WTC11 (cell line): ENCODE data around the gene ALK. TPM values are rescaled to one million over a fixed set of nuclear protein-coding genes. Genes with fewer than 3 reads are reported as not detected.

Experiments used
- ATAC-seq: fragments of 200-7000 bp; cut with Tn5 transposase; 2 replicates; pipeline ENCODE4 v1.10.0; 2021; ENCODE audit warnings: mild to moderate bottlenecking, moderate library complexity
- CTCF ChIA-PET: fragments of 300-600 bp; sonication (Branson Sonifier 250); formaldehyde crosslinking; loops from one replicate; lab custom pipeline; 2021; ENCODE audit warnings: antibody characterized with exemption; lab: Charles Lee
- POLR2A ChIA-PET: fragments of 350-600 bp; sonication (Branson Sonifier 250); formaldehyde crosslinking; loops from one replicate; lab custom pipeline; 2021; ENCODE audit warnings: antibody characterized with exemption; lab: Charles Lee
- DNase-seq: peaks from one replicate; pipeline ENCODE4 v3.0.0; 2021; ENCODE audit warnings: low spot score
- H3K27ac Mint-ChIP-seq: 2 replicates; pipeline ENCODE4 v1.8.0; 2021; ENCODE audit warnings: mixed read lengths
- H3K27me3 Mint-ChIP-seq: 2 replicates; pipeline ENCODE4 v1.8.0; 2021; ENCODE audit warnings: low read depth, mild to moderate bottlenecking, moderate library complexity, mixed read lengths
- H3K36me3 Mint-ChIP-seq: 2 replicates; pipeline ENCODE4 v1.8.0; 2021; ENCODE audit warnings: mixed read lengths
- H3K4me1 Mint-ChIP-seq: 2 replicates; pipeline ENCODE4 v1.8.0; 2022; ENCODE audit warnings: mixed read lengths
- H3K4me3 Mint-ChIP-seq: 2 replicates; pipeline ENCODE4 v1.8.0; 2021; ENCODE audit warnings: mild to moderate bottlenecking, moderate library complexity, mixed read lengths
- H3K9me3 Mint-ChIP-seq: 2 replicates; pipeline ENCODE4 v1.8.0; 2021; ENCODE audit warnings: mixed read lengths
- AFF4 ChIP-seq: sonication (generic); formaldehyde crosslinking; IDR thresholded peaks from 2 replicates; pipeline ENCODE4 v1.8.1; 2023; ENCODE audit warnings: mild to moderate bottlenecking, missing genetic modification reagents, borderline replicate concordance
- CREB1 ChIP-seq: sonication (generic); formaldehyde crosslinking; IDR thresholded peaks from 2 replicates; pipeline ENCODE4 v1.8.0; 2023; ENCODE audit warnings: mild to moderate bottlenecking, missing genetic modification reagents
- E2F5 ChIP-seq: sonication (generic); formaldehyde crosslinking; IDR thresholded peaks from 2 replicates; pipeline ENCODE4 v1.8.1; 2022; ENCODE audit warnings: mild to moderate bottlenecking, moderate library complexity, missing genetic modification reagents
- ELF4 ChIP-seq: sonication (generic); formaldehyde crosslinking; IDR thresholded peaks from 2 replicates; pipeline ENCODE4 v1.8.1; 2022; ENCODE audit warnings: low read depth, mild to moderate bottlenecking, moderate library complexity, missing genetic modification reagents
- ERG ChIP-seq: fragments of 250-450 bp; sonication (Bioruptor Pico); IDR thresholded peaks from 2 replicates; pipeline ENCODE4 v1.8.0; 2021; ENCODE audit warnings: mild to moderate bottlenecking
- GTF2I ChIP-seq: fragments of 250-450 bp; sonication (Bioruptor Pico); conservative IDR thresholded peaks from 2 replicates; pipeline ENCODE4 v1.4.0; 2021; ENCODE audit warnings: mild to moderate bottlenecking
- IRF2 ChIP-seq: sonication (generic); formaldehyde crosslinking; IDR thresholded peaks from 2 replicates; pipeline ENCODE4 v1.8.0; 2022; ENCODE audit warnings: low read depth, missing genetic modification reagents, borderline replicate concordance
- KAT7 ChIP-seq: sonication (generic); formaldehyde crosslinking; IDR thresholded peaks from 2 replicates; pipeline ENCODE4 v1.8.1; 2023; ENCODE audit warnings: missing genetic modification reagents, mild to moderate bottlenecking, borderline replicate concordance
- NFATC4 ChIP-seq: fragments of 250-450 bp; sonication (Bioruptor Pico); IDR thresholded peaks from 2 replicates; pipeline ENCODE4 v1.9.0; 2021; ENCODE audit warnings: mild to moderate bottlenecking
- NR1H2 ChIP-seq: sonication (generic); formaldehyde crosslinking; IDR thresholded peaks from 2 replicates; pipeline ENCODE4 v1.9.0; 2021; ENCODE audit warnings: mild to moderate bottlenecking, moderate library complexity, missing genetic modification reagents
- NR2C2 ChIP-seq: sonication (generic); formaldehyde crosslinking; IDR thresholded peaks from 2 replicates; pipeline ENCODE4 v1.8.0; 2022; ENCODE audit warnings: mild to moderate bottlenecking, missing genetic modification reagents
- SMAD3 ChIP-seq: sonication (generic); formaldehyde crosslinking; IDR thresholded peaks from 2 replicates; pipeline ENCODE4 v1.8.0; 2022; ENCODE audit warnings: missing genetic modification reagents, mild to moderate bottlenecking, borderline replicate concordance
- SP1 ChIP-seq: sonication (generic); formaldehyde crosslinking; conservative IDR thresholded peaks from 2 replicates; pipeline ENCODE4 v1.8.1; 2022; ENCODE audit warnings: missing genetic modification reagents
- ZMAT4 ChIP-seq: fragments of 250-450 bp; sonication (Bioruptor Pico); IDR thresholded peaks from 2 replicates; pipeline ENCODE4 v1.9.0; 2021; ENCODE audit warnings: mild to moderate bottlenecking
- ZNF138 ChIP-seq: sonication (generic); formaldehyde crosslinking; conservative IDR thresholded peaks from 2 replicates; pipeline ENCODE4 v1.8.1; 2022; ENCODE audit warnings: mild to moderate bottlenecking, moderate library complexity, missing genetic modification reagents
- ZNF281 ChIP-seq: sonication (generic); formaldehyde crosslinking; IDR thresholded peaks from 2 replicates; pipeline ENCODE4 v1.8.0; 2023; ENCODE audit warnings: mild to moderate bottlenecking, missing genetic modification reagents
- ZNF423 ChIP-seq: fragments of 250-450 bp; sonication (Bioruptor Pico); IDR thresholded peaks from 2 replicates; pipeline ENCODE4 v2.1.2; 2022; ENCODE audit warnings: mild to moderate bottlenecking, moderate library complexity
- ZNF512 ChIP-seq: sonication (generic); formaldehyde crosslinking; IDR thresholded peaks from 2 replicates; pipeline ENCODE4 v1.8.1; 2022; ENCODE audit warnings: missing genetic modification reagents, borderline replicate concordance
- ZSCAN18 ChIP-seq: fragments of 250-450 bp; sonication (Bioruptor Pico); IDR thresholded peaks from 2 replicates; pipeline ENCODE4 v2.1.2; 2022; ENCODE audit warnings: mild to moderate bottlenecking, moderate library complexity
- total RNA-seq: library from RNA; stranded (reverse); gene quantifications from 3 replicates; pipeline ENCODE4 v1.2.3, GENCODE V29; 2021

ALK gene
- total RNA-seq, 1 experiment from 2014 or later = not detected

- TF ChIP-seq ZMAT4 = no peak
- TF ChIP-seq IRF2 = no peak
- TF ChIP-seq E2F5 = no peak
- TF ChIP-seq, all 79 proteins: peak for 0
These were observed 135.0 kb downstream of the ALK start (continued) for GRCh38 chr2:29786361-29786760.

- H3K27ac Mint-ChIP-seq = no peak overlapping the region
- ATAC-seq = no peak
- H3K4me3 Mint-ChIP-seq = no peak overlapping the region
- H3K27me3 Mint-ChIP-seq = no peaks in the 10 kb centered on the region
- H3K9me3 Mint-ChIP-seq = no peaks in the 10 kb centered on the region
- no peak for DNase-seq
- TF ChIP-seq NR2C2 (CRISPR knock-in tag) (no peak), AFF4 (CRISPR knock-in tag) (no peak), GTF2I (CRISPR knock-in tag) (no peak), ERG (CRISPR knock-in tag) (no peak), ELF4 (CRISPR knock-in tag) (no peak), SMAD3 (CRISPR knock-in tag) (no peak)
- H3K4me1 Mint-ChIP-seq = peaks cover 12% of the 10 kb centered on the region
- no peaks in the 10 kb centered on the region for H3K36me3 Mint-ChIP-seq
- ChIA-PET POLR2A (no interaction called here), CTCF (no interaction called here)
These were observed 137.7 kb downstream of the ALK start for GRCh38 chr2:29783666-29784065.

GRCh38 chr2:29782549-29783458 lies 138.6 kb downstream of the ALK start:
- Mint-ChIP-seq H3K9me3 (no peaks in the 10 kb centered on the region), H3K36me3 (no peaks in the 10 kb centered on the region), H3K4me3 (no peak overlapping the region), H3K27ac (no peak overlapping the region), H3K4me1 (peaks cover 12% of the 10 kb centered on the region), H3K27me3 (no peaks in the 10 kb centered on the region)
- ChIA-PET POLR2A (no interaction called here), CTCF (no interaction called here)
- DNase-seq (no peak), ATAC-seq (no peak)
- TF ChIP-seq ZNF512 (CRISPR knock-in tag) (no peak), ZNF138 (CRISPR knock-in tag) (no peak), ELF4 (CRISPR knock-in tag) (no peak), SP1 (CRISPR knock-in tag) (no peak), KAT7 (CRISPR knock-in tag) (no peak), NR1H2 (no peak), ZNF281 (no peak), CREB1 (no peak), ZSCAN18 (CRISPR knock-in tag) (no peak), NR2C2 (CRISPR knock-in tag) (no peak), NFATC4 (CRISPR knock-in tag) (no peak), ZNF423 (CRISPR knock-in tag) (no peak)
